Measurements from ENCODE around the gene CD1B.

- TF ChIP-seq CTCF (IDR thresholded peaks at IDR 0.05), result no peak
- no peak for TF ChIP-seq EZH2phosphoT487 (IDR thresholded peaks at IDR 0.05)
- TF ChIP-seq EZH2 (IDR thresholded peaks at IDR 0.05), result no peak
Observed at GRCh38 chr1:158328426-158328825, 2.9 kb downstream of the CD1B start.
